ENCODE measurements around the gene GAREM2.

GAREM2 gene

GRCh38 chr2:26169681-26170414, 3.0 kb upstream of the GAREM2 start:
- DNase-seq, result no peak

DNA sequence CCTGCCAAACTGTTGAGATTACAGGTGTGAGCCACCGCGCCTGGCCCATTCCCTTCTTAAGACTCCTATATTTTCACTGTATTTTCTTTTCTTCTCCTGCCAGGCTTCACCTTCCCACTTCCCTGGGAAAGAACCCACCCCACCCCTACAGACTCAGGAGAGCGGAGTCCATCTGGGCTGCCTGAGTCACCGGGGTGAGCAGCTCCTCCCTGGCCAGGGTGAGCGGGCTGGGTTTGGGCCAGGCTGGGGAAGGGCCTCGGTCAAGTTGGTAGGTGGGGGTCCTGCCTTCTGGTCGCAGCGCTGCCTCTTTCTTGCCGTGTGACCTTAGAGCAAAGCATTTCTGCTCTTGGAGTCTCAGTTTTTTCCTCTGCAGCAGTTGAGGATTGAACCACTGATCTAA, 2.1 kb upstream of the GAREM2 start:
- no peak for DNase-seq

DNA sequence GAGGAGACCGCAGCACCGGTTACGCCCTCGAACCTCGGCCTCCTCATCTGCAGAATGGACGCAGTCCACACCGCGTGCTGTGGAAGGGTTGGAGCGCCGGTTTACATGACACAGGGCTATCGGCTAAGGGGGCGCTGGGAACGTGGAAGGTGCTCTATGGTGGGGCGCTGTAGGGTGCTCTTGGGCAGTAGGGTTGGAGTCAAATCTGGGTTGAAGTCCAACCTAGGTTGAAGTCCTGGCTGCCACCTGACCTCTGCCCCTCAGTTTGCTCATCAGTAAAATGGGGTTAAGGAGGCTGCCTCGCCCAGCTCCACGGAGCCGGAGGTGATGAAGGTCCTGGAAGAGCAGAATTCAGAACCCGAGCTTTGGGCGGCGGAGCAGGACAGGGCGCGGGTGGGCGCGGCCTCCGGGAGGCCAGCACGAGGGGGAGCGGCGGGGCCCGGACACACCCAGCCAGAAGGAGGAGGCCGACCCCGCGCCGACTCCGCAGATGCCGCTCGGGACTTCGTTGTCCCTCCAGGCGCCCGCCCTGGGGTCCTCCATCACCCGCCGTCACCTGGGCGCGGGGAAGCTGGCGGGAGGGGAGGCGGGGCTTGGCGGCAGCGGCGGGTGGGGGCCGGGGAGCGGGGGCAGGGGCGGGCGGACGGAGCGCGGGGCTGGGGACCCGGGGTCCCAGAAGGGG, 558 bp upstream of the GAREM2 start:
- no peak for DNase-seq

- DNase-seq, result no peak
These were observed 1.0 kb downstream of the GAREM2 start for GRCh38 chr2:26173776-26174482.

GRCh38 chr2:26174691-26175465, 2.0 kb downstream of the GAREM2 start:
- DNase-seq, result no peak

- no peak for DNase-seq
These were observed 2.8 kb downstream of the GAREM2 start for GRCh38 chr2:26175466-26176278.

DNA sequence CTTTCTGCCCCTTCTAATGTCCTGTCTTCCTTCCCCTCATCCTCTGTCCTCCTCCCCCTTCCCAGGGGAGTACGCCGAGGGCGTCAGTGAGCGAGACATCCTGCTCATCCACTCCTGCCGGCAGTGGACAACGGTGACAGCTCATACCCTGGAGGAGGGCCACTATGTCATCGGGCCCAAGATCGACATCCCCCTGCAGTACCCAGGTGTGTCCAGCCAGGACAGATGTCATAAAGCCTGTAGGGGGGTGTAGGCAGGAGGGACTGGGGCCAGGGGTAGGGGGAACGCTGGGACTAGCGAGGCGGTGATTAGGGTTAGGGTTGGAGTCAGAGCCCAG, 3.4 kb downstream of the GAREM2 start:
- DNase-seq, result no peak

GRCh38 chr2:26177122-26177521, 4.2 kb downstream of the GAREM2 start:
- no peak for DNase-seq

GRCh38 chr2:26178246-26178645, 5.4 kb downstream of the GAREM2 start:
- DNase-seq, result no peak

- DNase-seq, result peak; percentile 16
These were observed 6.0 kb downstream of the GAREM2 start for GRCh38 chr2:26178746-26179436.

GRCh38 chr2:26179446-26179913, 6.6 kb downstream of the GAREM2 start:
- no peak for DNase-seq

DNA sequence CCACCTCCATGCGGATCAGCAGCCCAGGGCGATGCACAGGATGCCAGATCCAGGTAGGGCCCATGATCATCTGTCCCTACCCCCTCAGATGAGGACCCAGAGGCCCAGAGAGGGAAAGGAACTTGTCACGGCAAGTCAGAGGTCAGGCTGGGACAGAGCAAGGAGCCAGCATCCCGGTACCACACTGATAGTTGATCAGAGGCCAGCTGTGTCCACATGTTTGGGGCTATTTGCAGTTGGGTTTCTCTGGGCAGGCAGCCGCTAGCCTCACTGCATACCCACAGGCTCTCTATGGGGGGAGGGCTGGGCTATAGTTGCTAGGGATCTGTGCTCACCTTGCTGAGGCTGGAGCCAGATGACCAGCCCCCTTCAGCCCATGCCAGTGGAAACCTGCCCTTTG, 9.6 kb downstream of the GAREM2 start:
- DNase-seq, result no peak

DNA sequence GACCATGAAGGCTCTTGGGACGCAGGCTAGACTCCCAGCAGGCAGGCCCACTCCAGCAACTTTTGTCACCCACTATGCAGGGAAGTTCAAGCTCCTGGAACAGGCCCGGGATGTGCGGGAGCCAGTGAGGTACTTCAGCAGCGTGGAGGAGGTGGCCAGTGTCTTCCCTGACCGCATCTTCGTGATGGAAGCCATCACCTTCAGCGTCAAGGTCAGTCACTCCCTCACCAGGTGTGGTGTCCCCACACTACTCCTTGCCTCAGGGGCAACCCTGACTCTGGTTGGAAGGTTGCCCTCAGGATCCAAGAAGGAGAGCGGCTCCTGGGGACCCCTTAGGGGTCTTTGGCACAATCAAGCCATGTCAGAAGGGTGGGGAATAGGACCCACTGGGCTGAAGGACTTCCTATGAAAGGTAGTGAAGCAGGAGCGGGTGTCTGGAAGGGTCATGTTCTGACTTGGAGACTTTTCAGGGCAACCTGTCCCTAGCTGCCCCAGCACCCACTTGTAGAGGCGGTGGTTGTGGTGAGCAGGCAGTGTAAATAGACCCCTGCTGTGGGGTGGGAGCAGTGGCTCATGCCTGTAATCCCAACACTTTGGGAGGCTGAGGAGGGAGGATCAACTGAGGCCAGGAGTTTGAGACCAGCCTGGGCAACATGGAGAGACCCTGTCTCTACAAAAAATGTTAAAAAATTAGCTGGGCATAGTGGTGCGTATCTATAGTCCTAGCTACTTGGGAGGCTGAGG, 10.2 kb downstream of the GAREM2 start:
- no peak for DNase-seq

DNA sequence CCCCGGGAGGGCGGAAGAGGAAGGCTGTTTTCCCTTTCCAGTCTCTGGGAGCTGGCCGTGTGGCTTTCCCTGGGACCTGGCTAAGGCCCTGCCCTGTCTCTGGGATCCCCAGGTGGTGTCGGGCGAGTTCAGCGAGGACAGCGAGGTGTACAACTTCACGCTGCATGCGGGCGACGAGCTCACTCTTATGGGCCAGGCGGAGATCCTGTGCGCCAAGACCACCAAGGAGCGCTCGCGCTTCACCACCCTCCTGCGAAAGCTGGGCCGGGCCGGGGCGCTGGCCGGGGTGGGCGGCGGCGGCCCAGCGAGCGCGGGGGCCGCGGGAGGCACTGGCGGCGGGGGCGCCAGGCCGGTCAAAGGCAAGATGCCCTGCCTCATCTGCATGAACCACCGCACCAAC, 11.2 kb downstream of the GAREM2 start:
- no peak for DNase-seq

GRCh38 chr2:26184555-26185303, 11.8 kb downstream of the GAREM2 start:
- DNase-seq, result peak; percentile 85

GRCh38 chr2:26185304-26185928, 12.5 kb downstream of the GAREM2 start:
- no peak for DNase-seq

DNA sequence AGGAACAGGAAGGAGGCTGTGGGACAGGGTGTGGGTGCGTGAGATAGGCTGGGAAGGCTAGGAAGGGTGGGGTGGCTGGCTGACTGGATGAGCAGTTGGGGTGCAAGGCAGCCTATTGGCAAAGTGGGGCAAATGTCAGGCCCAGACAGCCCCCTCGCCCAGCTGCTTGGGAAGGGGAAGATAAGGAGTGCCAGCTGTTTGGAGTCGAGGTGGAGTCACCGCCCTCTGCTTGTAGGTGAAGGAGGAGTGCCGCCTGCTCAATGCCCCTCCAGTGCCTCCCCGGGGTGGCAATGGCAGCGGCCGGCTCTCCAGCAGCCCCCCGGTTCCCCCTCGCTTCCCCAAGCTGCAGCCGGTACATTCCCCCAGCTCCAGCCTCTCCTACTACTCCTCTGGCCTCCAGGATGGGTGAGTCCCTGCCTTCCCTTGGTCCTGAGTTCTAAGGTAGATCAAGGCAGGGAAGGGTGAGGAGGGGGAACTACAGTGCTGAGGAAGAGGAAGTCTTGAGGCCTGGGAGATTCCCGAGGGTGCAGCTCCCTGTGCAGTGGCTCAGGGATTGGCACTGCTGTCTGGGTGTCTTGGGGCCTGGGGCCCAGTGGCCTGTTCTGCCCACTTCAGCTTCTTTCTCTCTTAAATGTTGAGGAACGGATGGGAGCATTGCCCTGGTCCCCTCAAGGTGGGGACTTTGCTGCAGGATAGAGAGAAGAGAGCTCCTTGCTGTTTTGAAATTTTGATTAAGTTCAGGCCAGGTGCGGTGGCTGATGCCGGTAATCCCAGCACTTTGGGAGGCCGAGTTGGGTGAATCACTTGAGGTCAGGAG, 13.3 kb downstream of the GAREM2 start:
- no peak for DNase-seq

DNA sequence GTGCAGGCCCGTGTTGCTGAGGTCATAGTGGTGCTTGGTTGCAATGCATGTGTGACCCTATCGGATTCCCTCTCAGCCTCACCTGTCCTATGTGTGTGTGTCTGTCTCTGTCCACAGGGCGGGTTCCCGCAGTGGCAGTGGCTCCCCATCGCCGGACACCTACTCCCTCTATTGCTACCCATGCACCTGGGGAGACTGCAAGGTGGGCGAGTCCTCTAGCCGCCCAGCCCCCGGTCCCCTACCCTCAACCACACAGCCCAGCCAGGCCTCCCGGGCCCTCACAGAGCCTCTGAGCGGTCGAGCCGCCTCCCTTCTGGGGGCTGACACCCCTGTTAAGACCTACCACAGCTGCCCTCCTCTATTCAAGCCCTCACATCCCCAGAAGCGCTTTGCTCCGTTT, 14.2 kb downstream of the GAREM2 start:
- no peak for DNase-seq

All from fibroblast of skin of back (primary cell).